Right lobe of liver (tissue), 6 donors: ENCODE data around the gene ACTN4. TPM values are rescaled to one million over a fixed set of nuclear protein-coding genes. Genes with fewer than 3 reads are reported as not detected.

ENCODE experiments used
- ATAC-seq, 4 donors: fragments of 200-7000 bp; cut with Tn5 transposase; one replicate each; pipeline ENCODE4 v1.9.1; 2020; ENCODE audit warnings: mild to moderate bottlenecking in 4 of 4, moderate library complexity in 4 of 4
- DNase-seq, 3 donors: peaks; one replicate each; pipeline ENCODE4 v3.0.0-alpha.2; 2020
- H3K27ac ChIP-seq, 3 donors: fragments of 200-600 bp; one replicate each; pipeline ENCODE4 v1.8.0; 2022
- H3K27me3 ChIP-seq, 2 donors: fragments of 200-600 bp; one replicate each; pipeline ENCODE4 v1.8.0; 2022
- H3K36me3 ChIP-seq, 4 donors: fragments of 200-600 bp; sonication (generic) in 1 of 4; one replicate each; pipeline versions ENCODE4 v1.5.1 to v1.8.0; 2017 to 2022; ENCODE audit warnings: control low read depth in 1 of 4
- H3K4me1 ChIP-seq, 4 donors: fragments of 200-600 bp; sonication (generic) in 1 of 4; one replicate each; pipeline versions ENCODE4 v1.5.1 to v1.8.0; 2017 to 2022; ENCODE audit warnings: control low read depth in 1 of 4
- H3K4me3 ChIP-seq, 3 donors: fragments of 200-600 bp; one replicate each; pipeline ENCODE4 v1.8.0; 2022
- H3K9me3 ChIP-seq, 4 donors: fragments of 200-600 bp; sonication (generic) in 1 of 4; one replicate each; pipeline versions ENCODE4 v1.5.1 to v1.8.0; 2017 to 2022; ENCODE audit warnings: control low read depth in 1 of 4
- CTCF ChIP-seq, 4 donors: fragments of 200-600 bp in 3 of 4; fragments of 450-650 bp in 1 of 4; IDR thresholded peaks; one replicate each; pipeline versions ENCODE4 v1.5.1 to v1.8.0; 2016 to 2022; ENCODE audit warnings: antibody characterized with exemption in 4 of 4, mild to moderate bottlenecking in 2 of 4
- POLR2A ChIP-seq: fragments of 450-650 bp; IDR thresholded peaks from one replicate; pipeline ENCODE4 v1.6.1; 2017; ENCODE audit warnings: antibody characterized with exemption, mild to moderate bottlenecking
- WGBS: methylation state at CpG from one replicate; pipeline ENCODE4 v1.1.6; 2018; ENCODE audit warnings: low coverage, low lambda C conversion rate; ENCODE audit not compliant: insufficient coverage; ENCODE audit errors: missing lambda C conversion rate; 5-methylcytosine and 5-hydroxymethylcytosine counted together
- intact Hi-C, 2 donors: fragments of 100-400 bp; cut with DNase I; formaldehyde crosslinking; loops; one replicate each; pipeline versions ENCODE4 v1.11.2 to v1.14.1; 2022
- total RNA-seq, 6 experiments: library from RNA; depleted of rRNA in 2 of 6; stranded (reverse); fragments of >200 nt in 2 of 6; fragmentation: NEBNext Ultra II Directional in 3 of 6; extraction: Animal tissue kit (Norgen Biotek cat#: 25700) in 3 of 6; gene quantifications; one replicate each; pipeline versions ENCODE4 v1.1.0 to v1.2.4, GENCODE V29; 2016 to 2023
- donor health status: DM: no; HTN: yes; CAD: no.
- donor health status: DM: no; HTN: no; CAD: no.
- donor health status: DM: no; HTN: no; CAD: no.
- donor health status: DM: no; HTN: yes; CAD: no.
- donor health status: DM: no; HTN: yes; CAD: no.

ACTN4 gene
- total RNA-seq, 6 experiments from 2014 or later: 142 to 306 (median 201) TPM

- DNase-seq: no peak
- no peak overlapping the region for H3K4me3 ChIP-seq
- intact Hi-C loops: loop anchor here in 1 of 2 donors (10.0 kb wide), 1 partner anchor 51 kb away; the partner anchor contains the start of gene ACTN4
- TF ChIP-seq POLR2A (no peak), CTCF (IDR thresholded peaks at IDR 0.05) (no peak)
- WGBS: 85% methylated on average over 13 of the region's 22 CpGs
- H3K4me1 ChIP-seq: peaks cover 0 to 83% (median 42%) of the 10 kb centered on the region in 4 donors
- peak overlapping the region; percentile 54 to 67 (median 57) for H3K27ac ChIP-seq
- no peaks in the 10 kb centered on the region for H3K27me3 ChIP-seq
- no peak for ATAC-seq
- no peaks in the 10 kb centered on the region for H3K9me3 ChIP-seq
- no peaks in the 10 kb centered on the region for H3K36me3 ChIP-seq
Observed at GRCh38 chr19:38695832-38696728, 48.6 kb downstream of the ACTN4 start.

GRCh38 chr19:38696729-38697055 is 49.2 kb downstream of the ACTN4 start:
- ATAC-seq: no peak
- intact Hi-C loops: loop anchor here in 1 of 2 donors (10.0 kb wide), 1 partner anchor 52 kb away; the partner anchor contains the start of gene ACTN4
- no peaks in the 10 kb centered on the region for H3K9me3 ChIP-seq
- no peak for TF ChIP-seq POLR2A
- TF ChIP-seq CTCF (IDR thresholded peaks at IDR 0.05): no peak
- 100% methylated on average over 3 of the region's 6 CpGs for WGBS
- no peak overlapping the region for H3K4me3 ChIP-seq
- H3K27me3 ChIP-seq: no peaks in the 10 kb centered on the region
- H3K36me3 ChIP-seq: no peaks in the 10 kb centered on the region
- H3K4me1 ChIP-seq: peaks cover 0 to 89% (median 47%) of the 10 kb centered on the region in 4 donors
- H3K27ac ChIP-seq: peak overlapping the region in 2 of 3 donors; percentile 18 to 54
- DNase-seq: no peak

- Histone ChIP-seq H3K27me3 (no peaks in the 10 kb centered on the region), H3K27ac (peak overlapping the region in 1 of 3 donors; percentile 57), H3K4me3 (no peak overlapping the region), H3K9me3 (no peaks in the 10 kb centered on the region), H3K36me3 (no peaks in the 10 kb centered on the region), H3K4me1 (peaks cover 0 to 89% (median 49%) of the 10 kb centered on the region in 4 donors)
- no peak for TF ChIP-seq POLR2A
- TF ChIP-seq CTCF (IDR thresholded peaks at IDR 0.05): no peak
- intact Hi-C loops: loop anchor here in 1 of 2 donors (10.0 kb wide), 1 partner anchor 52 kb away; the partner anchor contains the start of gene ACTN4
- DNase-seq: no peak
- ATAC-seq: no peak
- WGBS: 59% methylated on average over 4 of the region's 6 CpGs
Observed at GRCh38 chr19:38697197-38697596, 49.7 kb downstream of the ACTN4 start.

GRCh38 chr19:38697641-38698071 is 50.2 kb downstream of the ACTN4 start:
- peaks cover 0 to 88% (median 51%) of the 10 kb centered on the region in 4 donors for H3K4me1 ChIP-seq
- H3K27ac ChIP-seq: peak overlapping the region in 1 of 3 donors; percentile 57

More at GRCh38 chr19:38697641-38698071, 50.2 kb downstream of the ACTN4 start:
- Histone ChIP-seq H3K36me3 (peaks cover 0 to 4% (median 2%) of the 10 kb centered on the region in 4 donors), H3K9me3 (no peaks in the 10 kb centered on the region), H3K27me3 (no peaks in the 10 kb centered on the region), H3K4me3 (no peak overlapping the region)
- intact Hi-C loops: loop anchor here in 1 of 2 donors (10.0 kb wide), 1 partner anchor 53 kb away; the partner anchor contains the start of gene ACTN4
- no peak for DNase-seq
- no peak for ATAC-seq
- WGBS: 60% methylated on average over 3 of the region's 11 CpGs
- no peak for TF ChIP-seq POLR2A
- TF ChIP-seq CTCF (IDR thresholded peaks at IDR 0.05): no peak
